ENCODE data around the gene GDF2. TPM values are rescaled to one million over a fixed set of nuclear protein-coding genes. Genes with fewer than 3 reads are reported as not detected.

The GDF2 gene
- total RNA-seq, 1 donor from 2014 or later = not detected

- Mint-ChIP-seq H3K36me3 (ENCODE audit: unreplicated experiment) (no peaks in the 10 kb centered on the region), H3K27ac (ENCODE audit: unreplicated experiment) (no peak overlapping the region), H3K4me3 (ENCODE audit: unreplicated experiment) (no peak overlapping the region), H3K4me1 (ENCODE audit: low read depth, unreplicated experiment) (no peaks in the 10 kb centered on the region), H3K9me3 (ENCODE audit: unreplicated experiment) (peaks cover 2% of the 10 kb centered on the region), H3K27me3 (ENCODE audit: unreplicated experiment) (peaks cover 13% of the 10 kb centered on the region)
- no peak for DNase-seq
- no peak for TF ChIP-seq CTCF (IDR thresholded peaks at IDR 0.05; ENCODE audit: partially characterized antibody, unreplicated experiment)
Observed at GRCh38 chr10:47336387-47337134, 14.3 kb downstream of the GDF2 start.

DNA sequence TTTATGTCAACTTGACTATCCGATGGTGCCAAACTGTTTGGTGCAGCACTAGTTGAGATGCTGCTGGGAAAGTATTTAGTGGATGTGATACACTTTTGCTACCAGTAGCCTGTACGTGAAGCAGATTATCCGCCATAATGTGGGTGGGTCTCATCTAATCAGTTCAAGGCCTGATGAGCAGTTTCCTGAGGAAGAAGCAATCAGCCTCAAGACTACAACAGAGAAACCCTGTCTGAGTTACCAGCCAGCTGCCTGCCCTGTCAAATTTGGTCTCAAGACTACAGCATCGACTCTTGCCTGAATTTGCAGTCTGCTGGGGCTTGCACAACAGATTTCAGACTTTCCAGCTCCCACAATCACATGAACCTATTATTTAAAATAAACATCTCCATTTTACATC lies 15.1 kb downstream of the GDF2 start:
- Mint-ChIP-seq H3K27ac (ENCODE audit: unreplicated experiment) (no peak overlapping the region), H3K4me1 (ENCODE audit: low read depth, unreplicated experiment) (no peaks in the 10 kb centered on the region), H3K36me3 (ENCODE audit: unreplicated experiment) (no peaks in the 10 kb centered on the region), H3K27me3 (ENCODE audit: unreplicated experiment) (peaks cover 13% of the 10 kb centered on the region), H3K4me3 (ENCODE audit: unreplicated experiment) (no peak overlapping the region), H3K9me3 (ENCODE audit: unreplicated experiment) (peaks cover 2% of the 10 kb centered on the region)
- no peak for DNase-seq
- no peak for TF ChIP-seq CTCF (IDR thresholded peaks at IDR 0.05; ENCODE audit: partially characterized antibody, unreplicated experiment)

DNA sequence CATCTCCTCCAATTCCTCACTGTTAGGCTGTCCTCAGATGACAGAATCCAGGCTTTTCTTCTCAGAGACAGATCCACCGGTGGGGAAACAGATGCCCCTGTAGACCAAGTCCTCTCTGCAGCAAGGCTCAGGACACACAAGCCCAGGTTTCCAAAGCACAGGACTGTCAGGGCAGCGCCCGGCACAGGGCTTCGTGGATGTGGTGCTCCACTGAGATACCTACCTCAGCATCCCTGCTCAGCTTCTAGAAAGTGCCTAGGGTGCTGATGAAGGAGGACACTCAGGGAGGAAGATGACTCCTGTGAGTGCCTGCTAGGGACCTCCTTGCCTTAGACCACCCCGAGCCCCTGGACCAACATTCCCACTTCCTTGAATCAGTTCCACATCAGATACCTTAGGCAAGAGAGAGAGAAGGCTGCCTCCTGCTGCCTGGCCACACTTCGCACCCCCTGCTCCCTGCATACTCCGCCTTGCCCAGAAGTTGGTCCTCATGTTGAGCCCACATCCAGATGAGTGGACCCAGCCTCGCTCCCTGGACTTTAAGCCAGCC lies 17.0 kb downstream of the GDF2 start:
- Mint-ChIP-seq H3K9me3 (ENCODE audit: unreplicated experiment) (peaks cover 2% of the 10 kb centered on the region), H3K4me1 (ENCODE audit: low read depth, unreplicated experiment) (no peaks in the 10 kb centered on the region), H3K4me3 (ENCODE audit: unreplicated experiment) (no peak overlapping the region), H3K27ac (ENCODE audit: unreplicated experiment) (no peak overlapping the region), H3K27me3 (ENCODE audit: unreplicated experiment) (peaks cover 13% of the 10 kb centered on the region), H3K36me3 (ENCODE audit: unreplicated experiment) (no peaks in the 10 kb centered on the region)
- no peak for DNase-seq
- TF ChIP-seq CTCF (IDR thresholded peaks at IDR 0.05; ENCODE audit: partially characterized antibody, unreplicated experiment) = no peak

- Mint-ChIP-seq H3K27ac (ENCODE audit: unreplicated experiment) (no peak overlapping the region), H3K9me3 (ENCODE audit: unreplicated experiment) (no peaks in the 10 kb centered on the region), H3K36me3 (ENCODE audit: unreplicated experiment) (no peaks in the 10 kb centered on the region), H3K4me1 (ENCODE audit: low read depth, unreplicated experiment) (no peaks in the 10 kb centered on the region), H3K4me3 (ENCODE audit: unreplicated experiment) (no peak overlapping the region), H3K27me3 (ENCODE audit: unreplicated experiment) (peaks cover 13% of the 10 kb centered on the region)
- DNase-seq = no peak
- no peak for TF ChIP-seq CTCF (IDR thresholded peaks at IDR 0.05; ENCODE audit: partially characterized antibody, unreplicated experiment)
Observed at GRCh38 chr10:47339759-47340607, 17.7 kb downstream of the GDF2 start.

All from glutamatergic neuron (in vitro differentiated cells).